8988T (cell line): Measurements from ENCODE around the gene TMEM74B.
"Not testable (repeated sequence)": the region's sequence is repeated elsewhere in the genome, so short reads cannot be mapped to it uniquely, and the experiment has no call there.

Source experiments
- DNase-seq: peaks from one replicate; pipeline ENCODE4 v3.0.0; 2011

TMEM74B gene

GRCh38 chr20:1184638-1185315 lies at the start of gene TMEM74B:
TSS of gene TMEM74B (minus strand) at chr20:1184981. CDS start at chr20:1183801, 1,180 bp downstream.
- no peak for DNase-seq

- no peak for DNase-seq
Measured at GRCh38 chr20:1232286-1233111, 47.7 kb upstream of the TMEM74B start.

GRCh38 chr20:1229541-1229940 lies 44.8 kb upstream of the TMEM74B start:
- DNase-seq: no peak

GRCh38 chr20:1225783-1226654 lies 41.2 kb upstream of the TMEM74B start, which contains the start of gene RAD21L1:
TSS of gene RAD21L1 (plus strand) at chr20:1226044. CDS start at chr20:1228454, 2,410 bp downstream.
- peak; percentile 76 for DNase-seq

GRCh38 chr20:1225263-1225782 lies 40.5 kb upstream of the TMEM74B start:
- peak; percentile 90 for DNase-seq

- no peak for DNase-seq
Measured at GRCh38 chr20:1224205-1224890, 39.6 kb upstream of the TMEM74B start.

GRCh38 chr20:1222750-1223149 lies 38.0 kb upstream of the TMEM74B start:
- DNase-seq: not testable (repeated sequence)

GRCh38 chr20:1216527-1217427 lies 32.0 kb upstream of the TMEM74B start:
- DNase-seq: not testable (repeated sequence)

GRCh38 chr20:1215386-1216170 lies 30.8 kb upstream of the TMEM74B start:
- DNase-seq: no peak

- no peak for DNase-seq
Measured at GRCh38 chr20:1214838-1215261, 30.1 kb upstream of the TMEM74B start.

- peak; percentile 41 for DNase-seq
Measured at GRCh38 chr20:1212607-1213396, 28.0 kb upstream of the TMEM74B start.

- no peak for DNase-seq
Measured at GRCh38 chr20:1212023-1212422, 27.2 kb upstream of the TMEM74B start.

- DNase-seq: no peak
Measured at GRCh38 chr20:1210501-1210900, 25.7 kb upstream of the TMEM74B start.

- no peak for DNase-seq
Measured at GRCh38 chr20:1209447-1210387, 24.9 kb upstream of the TMEM74B start.

- DNase-seq: no peak
Measured at GRCh38 chr20:1207293-1207878, 22.6 kb upstream of the TMEM74B start.

GRCh38 chr20:1206366-1207148 lies 21.8 kb upstream of the TMEM74B start:
- no peak for DNase-seq

GRCh38 chr20:1205802-1206201 lies 21.0 kb upstream of the TMEM74B start:
- no peak for DNase-seq
